Natural killer cell (primary cell): Measurements from ENCODE around the gene MARK3. TPM values are rescaled to one million over a fixed set of nuclear protein-coding genes. Genes with fewer than 3 reads are reported as not detected.

Experiments used
- ATAC-seq, 3 donors: fragments of 150-1000 bp in 2 of 3; fragments of 200-7000 bp in 1 of 3; cut with Tn5 transposase; 1 replicate in 1 of 3; 2 replicates in 2 of 3; pipeline ENCODE4 v1.10.0; 2021; ENCODE audit warnings: mild to moderate bottlenecking in 2 of 3, moderate library complexity in 2 of 3
- DNase-seq, 2 donors: peaks; one replicate each; pipeline versions ENCODE4 v3.0.0 to v3.0.0-alpha.2; 2013 to 2021; ENCODE audit warnings: mixed read lengths in 1 of 2
- H3K27ac ChIP-seq: one replicate; pipeline ENCODE4 v1.5.1; 2013; ENCODE audit warnings: mild to moderate bottlenecking, low read length
- H3K27me3 ChIP-seq: one replicate; pipeline ENCODE4 v1.6.1; 2013; ENCODE audit warnings: low read length; ENCODE audit not compliant: control insufficient read depth, insufficient read depth
- H3K36me3 ChIP-seq: one replicate; pipeline ENCODE4 v1.6.1; 2013; ENCODE audit warnings: low read length; ENCODE audit not compliant: control insufficient read depth, insufficient read depth
- H3K4me1 ChIP-seq: one replicate; pipeline ENCODE4 v1.6.1; 2013; ENCODE audit warnings: low read length; ENCODE audit not compliant: control insufficient read depth, insufficient read depth
- H3K4me3 ChIP-seq: one replicate; pipeline ENCODE4 v1.5.1; 2013; ENCODE audit warnings: low read length
- H3K9me3 ChIP-seq: one replicate; pipeline ENCODE4 v1.6.1; 2013; ENCODE audit warnings: low read length; ENCODE audit not compliant: control insufficient read depth, insufficient read depth
- H3K27ac Mint-ChIP-seq, 2 donors: one replicate each; pipeline ENCODE4 v1.8.0; 2022; ENCODE audit warnings: mild to moderate bottlenecking in 2 of 2, mixed read lengths in 2 of 2, moderate library complexity in 1 of 2
- H3K27me3 Mint-ChIP-seq, 2 donors: one replicate each; pipeline ENCODE4 v1.8.0; 2022; ENCODE audit warnings: low read depth in 2 of 2, mixed read lengths in 2 of 2
- H3K36me3 Mint-ChIP-seq: one replicate; pipeline ENCODE4 v1.8.0; 2022; ENCODE audit warnings: mixed read lengths
- H3K4me1 Mint-ChIP-seq, 2 donors: one replicate each; pipeline ENCODE4 v1.8.0; 2022; ENCODE audit warnings: mixed read lengths in 2 of 2
- H3K4me3 Mint-ChIP-seq: one replicate; pipeline ENCODE4 v1.8.0; 2022; ENCODE audit warnings: mild to moderate bottlenecking, moderate library complexity, mixed read lengths
- H3K9me3 Mint-ChIP-seq, 2 donors: one replicate each; pipeline ENCODE4 v1.8.0; 2022; ENCODE audit warnings: mixed read lengths in 2 of 2
- CTCF ChIP-seq: fragments of 200-600 bp; IDR thresholded peaks from one replicate; pipeline ENCODE4 v1.8.0; 2022; ENCODE audit warnings: antibody characterized with exemption
- WGBS: methylation state at CpG from one replicate; pipeline ENCODE4 v1.1.7; 2013; ENCODE audit warnings: missing lambda C conversion rate; ENCODE audit not compliant: insufficient coverage; 5-methylcytosine and 5-hydroxymethylcytosine counted together
- intact Hi-C: fragments of 100-400 bp; cut with micrococcal nuclease; formaldehyde crosslinking; loops from one replicate; pipeline ENCODE4 v1.14.2; 2022
- total RNA-seq, 4 donors: library from RNA; stranded (reverse); fragments of 120-200 nt in 1 of 4; gene quantifications; one replicate each; pipeline versions ENCODE4 v1.2.3 to v1.2.4, GENCODE V29; 2013 to 2022

MARK3 gene
- total RNA-seq, 3 donors from 2014 or later (not counting 1 experiment from before 2014, with no cell fraction given), result 138 to 167 (median 152) TPM

GRCh38 chr14:103367995-103368394, 17.2 kb upstream of the MARK3 start:
- no peaks in the 10 kb centered on the region for H3K4me1 Mint-ChIP-seq
- TF ChIP-seq CTCF, result no peak
- WGBS, result 95% methylated on average over 4 of the region's 4 CpGs
- no peak overlapping the region for H3K27ac Mint-ChIP-seq
- peaks cover 2 to 7% of the 10 kb centered on the region in 2 donors for H3K9me3 Mint-ChIP-seq
- no peak for ATAC-seq
- peaks cover under 1% of the 10 kb centered on the region for H3K9me3 ChIP-seq
- H3K4me3 ChIP-seq, result no peak overlapping the region
- no peaks in the 10 kb centered on the region for H3K36me3 Mint-ChIP-seq
- H3K27me3 Mint-ChIP-seq, result peaks cover 0 to 2% of the 10 kb centered on the region in 2 donors
- no peak for DNase-seq
- H3K4me1 ChIP-seq, result no peaks in the 10 kb centered on the region
- no peak overlapping the region for H3K4me3 Mint-ChIP-seq
- H3K27me3 ChIP-seq, result no peaks in the 10 kb centered on the region
- intact Hi-C loops, result no loop called here
- H3K27ac ChIP-seq, result no peak overlapping the region
- H3K36me3 ChIP-seq, result no peaks in the 10 kb centered on the region

GRCh38 chr14:103370087-103370486, 15.1 kb upstream of the MARK3 start:
- Histone ChIP-seq H3K27ac (no peak overlapping the region), H3K4me3 (no peak overlapping the region), H3K4me1 (no peaks in the 10 kb centered on the region), H3K9me3 (no peaks in the 10 kb centered on the region), H3K36me3 (no peaks in the 10 kb centered on the region), H3K27me3 (no peaks in the 10 kb centered on the region)
- no peak for TF ChIP-seq CTCF
- no peaks in the 10 kb centered on the region for H3K4me1 Mint-ChIP-seq
- no peak overlapping the region for H3K27ac Mint-ChIP-seq
- WGBS, result 94% methylated on average over 3 of the region's 3 CpGs
- DNase-seq, result no peak
- intact Hi-C loops, result no loop called here
- ATAC-seq, result no peak
- no peak overlapping the region for H3K4me3 Mint-ChIP-seq
- H3K36me3 Mint-ChIP-seq, result no peaks in the 10 kb centered on the region
- H3K9me3 Mint-ChIP-seq, result no peaks in the 10 kb centered on the region
- peaks cover 0 to 12% of the 10 kb centered on the region in 2 donors for H3K27me3 Mint-ChIP-seq

- peaks cover 0 to 12% of the 10 kb centered on the region in 2 donors for H3K27me3 Mint-ChIP-seq
- H3K9me3 Mint-ChIP-seq, result no peaks in the 10 kb centered on the region
- Histone ChIP-seq H3K27me3 (no peaks in the 10 kb centered on the region), H3K4me3 (no peak overlapping the region), H3K36me3 (no peaks in the 10 kb centered on the region), H3K4me1 (no peaks in the 10 kb centered on the region), H3K27ac (no peak overlapping the region), H3K9me3 (no peaks in the 10 kb centered on the region)
- no peaks in the 10 kb centered on the region for H3K36me3 Mint-ChIP-seq
- H3K4me1 Mint-ChIP-seq, result no peaks in the 10 kb centered on the region
- WGBS, result 74% methylated on average over 23 of the region's 23 CpGs
- TF ChIP-seq CTCF, result no peak
- intact Hi-C loops, result no loop called here
- ATAC-seq (no peak), DNase-seq (no peak)
- no peak overlapping the region for H3K27ac Mint-ChIP-seq
- no peak overlapping the region for H3K4me3 Mint-ChIP-seq
Observed at GRCh38 chr14:103372017-103372416, 13.2 kb upstream of the MARK3 start.

DNA sequence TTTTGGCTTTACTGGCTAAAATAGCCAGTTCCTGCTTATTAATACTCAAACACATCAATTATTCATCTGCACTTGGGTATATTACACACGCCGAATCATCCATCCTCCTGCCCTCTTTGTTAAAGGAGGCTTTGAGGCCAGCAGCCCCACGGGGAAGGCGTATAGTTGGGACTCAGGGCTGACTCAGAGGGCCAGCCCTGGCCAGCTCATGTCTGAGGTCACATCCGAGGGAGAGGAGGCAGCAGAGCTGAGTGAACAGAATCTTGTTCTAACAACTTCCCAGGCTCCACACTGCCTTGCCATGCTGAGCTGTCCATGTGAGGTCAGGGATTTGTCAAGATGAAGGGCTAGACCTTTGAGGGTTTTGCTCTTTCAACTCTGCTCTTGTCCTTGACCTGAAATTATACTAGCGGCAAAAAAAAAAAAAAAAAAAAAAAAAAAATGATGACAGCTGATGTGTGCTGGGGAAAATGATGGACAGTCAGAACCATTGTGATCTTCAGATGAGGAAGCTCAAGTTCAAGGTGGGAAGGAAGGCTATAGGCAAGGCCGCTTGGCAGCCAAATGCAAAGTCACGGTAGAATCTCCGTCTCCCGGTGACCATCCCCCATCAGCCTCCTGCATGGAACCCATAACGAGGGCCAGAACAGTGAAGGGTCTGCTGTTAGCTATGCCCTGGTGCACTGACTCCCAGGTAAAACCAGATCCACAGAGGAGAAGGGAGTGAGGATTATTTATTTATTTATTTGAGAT, 12.5 kb upstream of the MARK3 start:
- Mint-ChIP-seq H3K27me3 (peaks cover 0 to 12% of the 10 kb centered on the region in 2 donors), H3K4me1 (no peaks in the 10 kb centered on the region), H3K9me3 (no peaks in the 10 kb centered on the region), H3K4me3 (no peak overlapping the region), H3K27ac (no peak overlapping the region), H3K36me3 (no peaks in the 10 kb centered on the region)
- Histone ChIP-seq H3K4me3 (no peak overlapping the region), H3K9me3 (no peaks in the 10 kb centered on the region), H3K27ac (no peak overlapping the region), H3K4me1 (no peaks in the 10 kb centered on the region), H3K36me3 (no peaks in the 10 kb centered on the region), H3K27me3 (no peaks in the 10 kb centered on the region)
- no peak for DNase-seq
- intact Hi-C loops, result no loop called here
- TF ChIP-seq CTCF, result no peak
- ATAC-seq, result no peak
- 79% methylated on average over 11 of the region's 11 CpGs for WGBS
